Measurements from ENCODE around the gene ISG20L2. TPM values are rescaled to one million over a fixed set of nuclear protein-coding genes. Genes with fewer than 3 reads are reported as not detected.
A peak's percentile ranks its signal among the peaks of the same experiment; 100 is the strongest.

ISG20L2 gene
- total RNA-seq, 1 donor from 2014 or later, result 33.0 TPM

GRCh38 chr1:156697481-156697880 is 31.1 kb downstream of the ISG20L2 start:
- Mint-ChIP-seq H3K4me3 (ENCODE audit: unreplicated experiment) (no peak overlapping the region), H3K27me3 (ENCODE audit: unreplicated experiment) (peaks cover 2% of the 10 kb centered on the region), H3K9me3 (ENCODE audit: unreplicated experiment) (no peaks in the 10 kb centered on the region), H3K36me3 (ENCODE audit: unreplicated experiment) (peaks cover 27% of the 10 kb centered on the region), H3K27ac (ENCODE audit: unreplicated experiment) (no peak overlapping the region), H3K4me1 (ENCODE audit: unreplicated experiment) (peaks cover 25% of the 10 kb centered on the region)
- TF ChIP-seq, protein P1, sequence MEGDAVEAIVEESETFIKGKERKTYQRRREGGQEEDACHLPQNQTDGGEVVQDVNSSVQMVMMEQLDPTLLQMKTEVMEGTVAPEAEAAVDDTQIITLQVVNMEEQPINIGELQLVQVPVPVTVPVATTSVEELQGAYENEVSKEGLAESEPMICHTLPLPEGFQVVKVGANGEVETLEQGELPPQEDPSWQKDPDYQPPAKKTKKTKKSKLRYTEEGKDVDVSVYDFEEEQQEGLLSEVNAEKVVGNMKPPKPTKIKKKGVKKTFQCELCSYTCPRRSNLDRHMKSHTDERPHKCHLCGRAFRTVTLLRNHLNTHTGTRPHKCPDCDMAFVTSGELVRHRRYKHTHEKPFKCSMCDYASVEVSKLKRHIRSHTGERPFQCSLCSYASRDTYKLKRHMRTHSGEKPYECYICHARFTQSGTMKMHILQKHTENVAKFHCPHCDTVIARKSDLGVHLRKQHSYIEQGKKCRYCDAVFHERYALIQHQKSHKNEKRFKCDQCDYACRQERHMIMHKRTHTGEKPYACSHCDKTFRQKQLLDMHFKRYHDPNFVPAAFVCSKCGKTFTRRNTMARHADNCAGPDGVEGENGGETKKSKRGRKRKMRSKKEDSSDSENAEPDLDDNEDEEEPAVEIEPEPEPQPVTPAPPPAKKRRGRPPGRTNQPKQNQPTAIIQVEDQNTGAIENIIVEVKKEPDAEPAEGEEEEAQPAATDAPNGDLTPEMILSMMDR (IDR thresholded peaks at IDR 0.05), result no peak
- DNase-seq (ENCODE audit: extremely low spot score, unreplicated experiment), result no peak

DNA sequence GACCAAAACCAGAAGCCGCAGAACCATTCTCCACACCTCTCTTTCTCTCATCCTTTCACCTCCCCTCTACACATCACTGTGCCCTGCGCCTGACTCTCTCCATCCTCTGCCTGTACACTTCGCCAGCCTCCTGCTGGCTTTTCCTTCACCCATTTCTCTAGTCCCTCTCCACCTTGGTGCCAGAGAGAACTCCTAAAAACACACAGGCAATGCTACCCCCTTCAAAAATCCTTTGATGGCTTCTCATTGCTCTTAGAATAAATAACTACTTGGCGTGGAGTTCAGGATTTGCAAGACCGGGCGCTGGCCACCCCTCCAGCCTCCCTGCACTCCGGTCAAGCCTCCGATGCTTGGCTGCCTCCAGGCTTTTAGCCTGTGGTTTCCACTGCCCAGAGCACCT is 31.8 kb downstream of the ISG20L2 start:
- Mint-ChIP-seq H3K27ac (ENCODE audit: unreplicated experiment) (no peak overlapping the region), H3K36me3 (ENCODE audit: unreplicated experiment) (peaks cover 27% of the 10 kb centered on the region), H3K27me3 (ENCODE audit: unreplicated experiment) (peaks cover 4% of the 10 kb centered on the region), H3K9me3 (ENCODE audit: unreplicated experiment) (no peaks in the 10 kb centered on the region), H3K4me3 (ENCODE audit: unreplicated experiment) (no peak overlapping the region), H3K4me1 (ENCODE audit: unreplicated experiment) (peaks cover 32% of the 10 kb centered on the region)
- DNase-seq (ENCODE audit: extremely low spot score, unreplicated experiment), result no peak
- TF ChIP-seq, protein P1 (IDR thresholded peaks at IDR 0.05), result no peak

DNA sequence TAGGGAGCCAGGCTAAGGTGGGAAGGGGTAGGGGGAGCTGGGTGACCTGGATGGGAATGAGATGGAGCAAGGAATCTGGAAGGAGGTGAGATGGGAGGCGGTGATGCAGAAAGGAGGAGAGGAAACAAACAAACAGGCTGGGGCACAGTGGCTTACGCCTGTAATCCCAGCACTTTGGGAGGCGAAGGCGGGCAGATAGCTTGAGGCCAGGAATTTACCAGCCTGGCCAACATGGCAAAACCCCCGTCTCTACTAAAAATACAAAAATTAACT is 33.9 kb downstream of the ISG20L2 start:
- Mint-ChIP-seq H3K27ac (ENCODE audit: unreplicated experiment) (no peak overlapping the region), H3K36me3 (ENCODE audit: unreplicated experiment) (peaks cover 17% of the 10 kb centered on the region), H3K27me3 (ENCODE audit: unreplicated experiment) (peaks cover 4% of the 10 kb centered on the region), H3K9me3 (ENCODE audit: unreplicated experiment) (no peaks in the 10 kb centered on the region), H3K4me1 (ENCODE audit: unreplicated experiment) (peaks cover 51% of the 10 kb centered on the region), H3K4me3 (ENCODE audit: unreplicated experiment) (no peak overlapping the region)
- TF ChIP-seq, protein P1 (IDR thresholded peaks at IDR 0.05), result no peak
- no peak for DNase-seq (ENCODE audit: extremely low spot score, unreplicated experiment)

- H3K9me3 Mint-ChIP-seq (ENCODE audit: unreplicated experiment), result no peaks in the 10 kb centered on the region
- H3K27me3 Mint-ChIP-seq (ENCODE audit: unreplicated experiment), result peaks cover 4% of the 10 kb centered on the region
- no peak overlapping the region for H3K27ac Mint-ChIP-seq (ENCODE audit: unreplicated experiment)
- H3K36me3 Mint-ChIP-seq (ENCODE audit: unreplicated experiment), result peaks cover 13% of the 10 kb centered on the region
- peaks cover 57% of the 10 kb centered on the region for H3K4me1 Mint-ChIP-seq (ENCODE audit: unreplicated experiment)
- H3K4me3 Mint-ChIP-seq (ENCODE audit: unreplicated experiment), result no peak overlapping the region
- TF ChIP-seq, protein P1 (IDR thresholded peaks at IDR 0.05), result no peak
- no peak for DNase-seq (ENCODE audit: extremely low spot score, unreplicated experiment)
Measured at GRCh38 chr1:156693848-156694689, 34.5 kb downstream of the ISG20L2 start.

DNA sequence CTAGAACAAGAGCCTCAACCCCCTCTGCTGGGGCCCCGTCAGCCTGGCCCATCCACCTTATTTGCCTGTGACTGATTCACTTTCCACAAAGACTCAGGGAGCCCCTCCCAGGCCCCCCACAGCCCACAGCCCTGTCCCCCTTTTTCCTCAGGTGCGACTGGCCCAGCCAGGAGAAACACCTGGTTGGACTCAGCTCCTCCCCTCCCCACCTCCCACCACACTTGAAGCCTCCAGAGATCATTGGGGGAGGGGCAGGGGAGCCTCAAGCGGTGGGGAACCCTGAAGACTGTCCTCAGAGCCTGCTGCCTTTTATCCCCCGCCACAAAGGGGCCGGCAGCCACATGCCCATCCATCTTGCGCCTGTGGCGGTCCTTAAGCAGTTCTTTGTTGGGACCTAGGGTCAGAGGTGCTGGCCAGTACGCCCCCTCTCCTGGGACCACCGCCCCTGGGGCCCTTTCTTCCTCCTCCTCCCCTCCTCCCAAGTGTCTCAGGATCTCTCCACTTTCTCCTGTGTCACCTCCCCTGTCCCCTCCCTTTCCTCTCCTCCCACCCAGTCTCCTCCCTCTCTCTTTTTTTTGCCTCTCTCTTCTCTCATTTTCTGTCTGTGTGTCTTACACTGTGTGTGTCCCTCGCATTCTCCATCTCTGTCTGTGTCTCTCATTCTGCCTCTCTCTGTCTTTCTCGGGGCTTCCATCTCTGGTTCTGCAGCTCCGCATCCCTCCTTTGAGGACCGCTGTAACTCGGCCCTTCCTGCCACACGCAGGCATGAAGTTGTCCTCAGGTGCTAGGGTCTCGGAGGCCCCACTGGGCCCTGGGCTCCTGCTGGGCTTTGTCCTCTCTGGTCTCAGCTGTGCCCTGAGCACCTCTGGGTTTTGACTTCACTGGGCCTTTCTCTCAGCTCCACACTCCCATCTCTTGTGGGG is 35.4 kb downstream of the ISG20L2 start:
- no peak for DNase-seq (ENCODE audit: extremely low spot score, unreplicated experiment)
- H3K27me3 Mint-ChIP-seq (ENCODE audit: unreplicated experiment), result peaks cover 4% of the 10 kb centered on the region
- peak overlapping the region; percentile 6 for H3K27ac Mint-ChIP-seq (ENCODE audit: unreplicated experiment)
- peak overlapping the region; percentile 2 for H3K4me3 Mint-ChIP-seq (ENCODE audit: unreplicated experiment)
- peaks cover 62% of the 10 kb centered on the region for H3K4me1 Mint-ChIP-seq (ENCODE audit: unreplicated experiment)
- TF ChIP-seq, protein P1 (IDR thresholded peaks at IDR 0.05), result no peak
- peaks cover 6% of the 10 kb centered on the region for H3K36me3 Mint-ChIP-seq (ENCODE audit: unreplicated experiment)
- H3K9me3 Mint-ChIP-seq (ENCODE audit: unreplicated experiment), result no peaks in the 10 kb centered on the region
